CD4-positive, CD25-positive, alpha-beta regulatory T cell (primary cell): ENCODE results near the gene EVC. TPM values are rescaled to one million over a fixed set of nuclear protein-coding genes. Genes with fewer than 3 reads are reported as not detected.
A peak's percentile ranks its signal among the peaks of the same experiment; 100 is the strongest.

Experiments used
- ATAC-seq, 2 donors: fragments of 150-1000 bp; cut with Tn5 transposase; one replicate each; pipeline ENCODE4 v1.10.0; 2021; ENCODE audit warnings: low read depth in 2 of 2, moderate number of reproducible peaks in 2 of 2, moderate library complexity in 1 of 2
- DNase-seq, 3 donors: peaks; one replicate each; pipeline versions ENCODE4 v3.0.0 to v3.0.0-alpha.2; 2012 to 2022; ENCODE audit warnings: mixed read lengths in 1 of 3
- H3K27ac ChIP-seq: one replicate; pipeline ENCODE4 v1.7.0; 2013; ENCODE audit warnings: mild to moderate bottlenecking, low read length; ENCODE audit not compliant: insufficient read depth, poor library complexity, severe bottlenecking
- H3K27me3 ChIP-seq: one replicate; pipeline ENCODE4 v1.7.0; 2013; ENCODE audit warnings: low read length; ENCODE audit not compliant: control insufficient read depth, insufficient read depth
- H3K36me3 ChIP-seq: one replicate; pipeline ENCODE4 v1.7.0; 2013; ENCODE audit warnings: mild to moderate bottlenecking, low read length, moderate library complexity; ENCODE audit not compliant: control insufficient read depth, insufficient read depth
- H3K4me1 ChIP-seq: 2 replicates; pipeline ENCODE4 v1.7.0; 2013; ENCODE audit warnings: mild to moderate bottlenecking, low read length; ENCODE audit not compliant: insufficient read depth, control insufficient read depth, poor library complexity, severe bottlenecking
- H3K4me3 ChIP-seq: one replicate; pipeline ENCODE4 v1.7.0; 2013; ENCODE audit warnings: low read depth, mild to moderate bottlenecking, low read length, moderate library complexity
- H3K9me3 ChIP-seq, 2 experiments: 1 replicate in 1 of 2; 2 replicates in 1 of 2; pipeline ENCODE4 v1.7.0; 2013; ENCODE audit warnings: low read length in 2 of 2, mild to moderate bottlenecking in 1 of 2, moderate library complexity in 1 of 2; ENCODE audit not compliant: control insufficient read depth in 2 of 2
- H3K27ac Mint-ChIP-seq, 3 donors: one replicate each; pipeline ENCODE4 v1.8.0; 2020 to 2022; ENCODE audit warnings: mild to moderate bottlenecking in 3 of 3, mixed read lengths in 3 of 3, moderate library complexity in 2 of 3
- H3K27me3 Mint-ChIP-seq: one replicate; pipeline ENCODE4 v1.8.0; 2022; ENCODE audit warnings: mild to moderate bottlenecking, mixed read lengths
- H3K36me3 Mint-ChIP-seq: one replicate; pipeline ENCODE4 v1.8.0; 2020; ENCODE audit warnings: mixed read lengths
- H3K4me1 Mint-ChIP-seq, 4 donors: one replicate each; pipeline ENCODE4 v1.8.0; 2020 to 2022; ENCODE audit warnings: mixed read lengths in 4 of 4, mild to moderate bottlenecking in 1 of 4
- H3K4me3 Mint-ChIP-seq, 4 donors: one replicate each; pipeline ENCODE4 v1.8.0; 2020 to 2022; ENCODE audit warnings: mild to moderate bottlenecking in 4 of 4, mixed read lengths in 4 of 4, moderate library complexity in 3 of 4
- H3K9me3 Mint-ChIP-seq, 7 donors: one replicate each; pipeline ENCODE4 v1.8.0; 2020 to 2022; ENCODE audit warnings: mixed read lengths in 7 of 7, mild to moderate bottlenecking in 3 of 7, moderate library complexity in 2 of 7
- polyA plus RNA-seq, 4 donors: library from polyadenylated mRNA; unstranded; fragments of 300-500 nt; fragmentation: Illumina TruSeq; gene quantifications; one replicate each; pipeline ENCODE4 v1.2.3, GENCODE V29; 2021
- total RNA-seq: library from RNA; stranded (reverse); gene quantifications from one replicate; pipeline ENCODE4 v1.2.3, GENCODE V29; 2022

The EVC gene
- total and polyA plus RNA-seq, 5 donors from 2014 or later, result 0.02 to 4.6 TPM; not detected in 3

DNA sequence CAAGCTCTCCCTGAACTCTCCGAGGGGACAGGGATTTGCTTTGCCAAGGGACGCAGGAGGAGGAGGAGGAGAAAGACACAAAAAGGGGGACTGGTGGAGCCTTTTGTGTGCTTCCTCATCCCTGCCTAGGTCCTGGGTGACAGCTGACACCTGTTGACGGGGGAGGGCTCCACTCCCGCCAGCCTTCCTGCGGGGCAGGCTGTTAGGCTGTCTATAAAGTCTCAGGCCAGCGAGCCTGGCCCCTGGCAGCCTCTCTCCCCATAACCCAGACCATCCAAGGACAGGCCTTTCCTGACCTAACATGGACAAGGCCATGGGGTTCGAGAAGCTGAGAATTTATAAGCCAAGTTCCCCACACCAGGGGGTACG is 1.8 kb upstream of the EVC start:
- H3K4me1 Mint-ChIP-seq, result peaks cover 0 to 27% (median 14%) of the 10 kb centered on the region in 4 donors
- peak overlapping the region in 1 of 3 donors; percentile 20 for H3K27ac Mint-ChIP-seq
- peaks cover 0 to 11% (median 3%) of the 10 kb centered on the region in 7 donors for H3K9me3 Mint-ChIP-seq
- peaks cover 12% of the 10 kb centered on the region for H3K27me3 ChIP-seq
- no peak overlapping the region for H3K4me3 ChIP-seq
- peaks cover 36% of the 10 kb centered on the region for H3K27me3 Mint-ChIP-seq
- no peaks in the 10 kb centered on the region for H3K9me3 ChIP-seq
- peaks cover 4% of the 10 kb centered on the region for H3K4me1 ChIP-seq
- peaks cover 4% of the 10 kb centered on the region for H3K36me3 Mint-ChIP-seq
- ATAC-seq, result no peak
- H3K4me3 Mint-ChIP-seq, result no peak overlapping the region
- DNase-seq, result no peak
- no peak overlapping the region for H3K27ac ChIP-seq
- no peaks in the 10 kb centered on the region for H3K36me3 ChIP-seq

- peaks cover 12% of the 10 kb centered on the region for H3K27me3 ChIP-seq
- H3K9me3 ChIP-seq, result peaks cover 0 to 2% of the 10 kb centered on the region in 2 experiments
- H3K27ac ChIP-seq, result no peak overlapping the region
- Mint-ChIP-seq H3K27ac (no peak overlapping the region), H3K27me3 (peaks cover 38% of the 10 kb centered on the region), H3K9me3 (peaks cover 0 to 12% (median 6%) of the 10 kb centered on the region in 7 donors), H3K36me3 (peaks cover 4% of the 10 kb centered on the region), H3K4me3 (peak overlapping the region; percentile 76 to 96 (median 84)), H3K4me1 (peaks cover 0 to 27% (median 14%) of the 10 kb centered on the region in 4 donors)
- H3K36me3 ChIP-seq, result no peaks in the 10 kb centered on the region
- H3K4me3 ChIP-seq, result no peak overlapping the region
- peaks cover 4% of the 10 kb centered on the region for H3K4me1 ChIP-seq
- ATAC-seq (no peak), DNase-seq (no peak)
Measured at GRCh38 chr4:5710065-5710960, 688 bp upstream of the EVC start.

DNA sequence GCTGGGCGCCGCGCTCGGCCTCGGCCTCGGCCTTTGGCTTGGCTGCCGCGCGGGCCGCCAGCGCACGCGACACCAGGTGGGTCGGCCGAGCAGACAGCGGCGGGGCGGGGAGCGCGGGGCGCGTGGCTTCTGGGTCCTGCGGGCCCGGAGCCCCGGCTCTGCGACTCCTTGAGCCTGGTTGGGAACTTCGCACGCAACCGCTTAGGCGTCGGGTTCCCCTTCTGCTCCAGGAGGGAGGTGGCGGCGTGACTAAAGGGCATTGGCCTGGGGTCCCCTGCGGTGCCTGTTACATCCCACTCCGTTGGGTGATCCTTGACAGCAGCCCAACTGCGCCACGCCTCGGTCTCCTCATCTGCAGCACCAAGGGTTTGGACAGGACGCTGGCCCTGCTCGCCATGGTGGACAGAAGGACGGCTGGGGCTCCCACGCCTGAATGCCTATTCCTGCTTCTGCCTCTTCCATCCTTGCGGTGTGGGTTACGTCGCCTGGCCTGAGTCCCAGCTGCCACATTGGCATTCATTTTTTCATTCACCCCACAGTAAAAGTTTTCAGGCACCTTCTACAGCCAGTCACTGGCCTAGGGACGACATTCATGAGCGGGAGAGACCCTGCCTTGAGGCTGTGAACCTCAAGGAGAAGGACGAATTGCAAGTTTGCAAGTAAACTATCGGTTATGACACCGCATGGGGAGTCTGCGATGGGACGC is 631 bp downstream of the EVC start:
- Mint-ChIP-seq H3K4me3 (peak overlapping the region in 3 of 4 donors; percentile 31 to 56 (median 56)), H3K4me1 (peaks cover 0 to 20% (median 12%) of the 10 kb centered on the region in 4 donors), H3K36me3 (peaks cover 4% of the 10 kb centered on the region), H3K27ac (no peak overlapping the region), H3K27me3 (peaks cover 34% of the 10 kb centered on the region), H3K9me3 (peaks cover 0 to 15% (median 7%) of the 10 kb centered on the region in 7 donors)
- Histone ChIP-seq H3K27me3 (peaks cover 12% of the 10 kb centered on the region), H3K4me1 (peaks cover 4% of the 10 kb centered on the region), H3K27ac (no peak overlapping the region), H3K36me3 (no peaks in the 10 kb centered on the region), H3K4me3 (no peak overlapping the region), H3K9me3 (peaks cover 0 to 2% of the 10 kb centered on the region in 2 experiments)
- ATAC-seq, result no peak
- DNase-seq, result no peak

GRCh38 chr4:5712517-5712916 is 1.5 kb downstream of the EVC start:
- Mint-ChIP-seq H3K36me3 (peaks cover 4% of the 10 kb centered on the region), H3K27ac (no peak overlapping the region), H3K4me1 (peaks cover 0 to 18% (median 11%) of the 10 kb centered on the region in 4 donors), H3K4me3 (peak overlapping the region in 2 of 4 donors; percentile 0 to 22), H3K9me3 (peaks cover 0 to 15% (median 7%) of the 10 kb centered on the region in 7 donors), H3K27me3 (peaks cover 39% of the 10 kb centered on the region)
- Histone ChIP-seq H3K36me3 (no peaks in the 10 kb centered on the region), H3K27me3 (peaks cover 12% of the 10 kb centered on the region), H3K4me3 (no peak overlapping the region), H3K9me3 (peaks cover 0 to 2% of the 10 kb centered on the region in 2 experiments), H3K27ac (no peak overlapping the region), H3K4me1 (peaks cover 1% of the 10 kb centered on the region)
- no peak for DNase-seq
- ATAC-seq, result no peak

GRCh38 chr4:5712931-5713330 is 1.9 kb downstream of the EVC start:
- Mint-ChIP-seq H3K36me3 (peaks cover 7% of the 10 kb centered on the region), H3K27ac (no peak overlapping the region), H3K27me3 (peaks cover 39% of the 10 kb centered on the region), H3K4me1 (peaks cover 0 to 18% (median 9%) of the 10 kb centered on the region in 4 donors), H3K4me3 (no peak overlapping the region), H3K9me3 (peaks cover 0 to 18% (median 7%) of the 10 kb centered on the region in 7 donors)
- no peak overlapping the region for H3K4me3 ChIP-seq
- no peaks in the 10 kb centered on the region for H3K4me1 ChIP-seq
- H3K36me3 ChIP-seq, result no peaks in the 10 kb centered on the region
- DNase-seq (no peak), ATAC-seq (no peak)
- peaks cover 0 to 2% of the 10 kb centered on the region in 2 experiments for H3K9me3 ChIP-seq
- peaks cover 12% of the 10 kb centered on the region for H3K27me3 ChIP-seq
- H3K27ac ChIP-seq, result no peak overlapping the region

DNA sequence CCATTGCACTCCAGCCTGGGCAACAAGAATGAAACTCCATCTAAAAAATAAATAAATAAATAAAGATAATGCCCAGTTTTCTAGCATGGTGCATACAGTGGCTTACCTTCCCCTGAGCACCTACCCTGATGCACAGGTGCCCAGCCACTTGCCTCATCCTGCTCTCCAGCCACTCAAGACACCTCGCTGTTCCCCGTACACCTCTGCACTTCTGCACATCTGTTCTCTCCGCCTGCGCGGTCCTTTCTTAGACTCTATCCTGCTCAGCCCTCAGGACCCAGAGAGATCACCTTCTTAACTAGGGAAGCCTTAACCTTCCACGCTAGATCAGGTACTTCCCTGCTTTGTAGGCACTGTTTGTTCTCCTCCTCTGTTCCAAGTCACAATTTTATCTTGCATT is 2.9 kb downstream of the EVC start:
- no peak for ATAC-seq

DNA sequence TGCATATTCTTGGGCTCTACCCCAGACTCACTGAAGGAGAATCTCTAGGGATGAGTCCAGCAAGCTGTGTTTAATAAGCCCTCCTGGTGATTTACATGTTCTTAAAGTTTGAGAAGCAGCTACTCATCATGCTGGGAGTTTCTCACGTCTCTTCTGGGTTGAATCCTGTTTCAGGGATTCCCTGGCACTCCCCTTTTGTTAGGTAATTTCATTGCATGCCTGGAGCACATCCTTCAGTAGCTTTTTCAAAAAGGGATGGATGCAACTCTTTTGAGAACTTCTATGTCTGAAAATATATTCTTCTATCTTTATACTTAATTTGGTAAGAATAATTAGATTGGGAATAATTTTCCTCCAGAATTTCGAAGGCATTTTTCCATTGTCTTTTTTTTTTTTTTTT is 4.4 kb downstream of the EVC start:
- Mint-ChIP-seq H3K27me3 (peaks cover 29% of the 10 kb centered on the region), H3K36me3 (peaks cover 7% of the 10 kb centered on the region), H3K4me3 (no peak overlapping the region), H3K9me3 (peaks cover 0 to 16% (median 6%) of the 10 kb centered on the region in 7 donors), H3K4me1 (peaks cover 0 to 18% (median 8%) of the 10 kb centered on the region in 4 donors), H3K27ac (no peak overlapping the region)
- ATAC-seq, result no peak
- no peaks in the 10 kb centered on the region for H3K4me1 ChIP-seq
- no peak overlapping the region for H3K4me3 ChIP-seq
- DNase-seq, result no peak
- no peaks in the 10 kb centered on the region for H3K36me3 ChIP-seq
- no peak overlapping the region for H3K27ac ChIP-seq
- peaks cover 0 to 2% of the 10 kb centered on the region in 2 experiments for H3K9me3 ChIP-seq
- H3K27me3 ChIP-seq, result peaks cover 8% of the 10 kb centered on the region

More for the DNA sequence above, 2.9 kb downstream of the EVC start:
- H3K4me1 ChIP-seq, result no peaks in the 10 kb centered on the region
- no peak for DNase-seq
- Mint-ChIP-seq H3K27me3 (peaks cover 39% of the 10 kb centered on the region), H3K9me3 (peaks cover 0 to 18% (median 7%) of the 10 kb centered on the region in 7 donors), H3K27ac (no peak overlapping the region), H3K4me3 (peak overlapping the region in 1 of 4 donors; percentile 61), H3K36me3 (peaks cover 7% of the 10 kb centered on the region), H3K4me1 (peaks cover 0 to 18% (median 8%) of the 10 kb centered on the region in 4 donors)
- peaks cover 0 to 2% of the 10 kb centered on the region in 2 experiments for H3K9me3 ChIP-seq
- H3K4me3 ChIP-seq, result no peak overlapping the region
- no peaks in the 10 kb centered on the region for H3K36me3 ChIP-seq
- H3K27me3 ChIP-seq, result peaks cover 12% of the 10 kb centered on the region
- H3K27ac ChIP-seq, result no peak overlapping the region
